GM12873 (cell line): ENCODE results near the gene BNC2.

ENCODE experiments used
- TF ChIP-seq, protein P1 (sequence below): IDR thresholded peaks from 2 replicates; pipeline ENCODE4 v1.5.1; 2012; ENCODE audit warnings: low read depth, mild to moderate bottlenecking, moderate library complexity, low read length, control low read depth; ENCODE audit not compliant: insufficient read depth; ENCODE audit errors: missing control alignments

BNC2 gene

DNA sequence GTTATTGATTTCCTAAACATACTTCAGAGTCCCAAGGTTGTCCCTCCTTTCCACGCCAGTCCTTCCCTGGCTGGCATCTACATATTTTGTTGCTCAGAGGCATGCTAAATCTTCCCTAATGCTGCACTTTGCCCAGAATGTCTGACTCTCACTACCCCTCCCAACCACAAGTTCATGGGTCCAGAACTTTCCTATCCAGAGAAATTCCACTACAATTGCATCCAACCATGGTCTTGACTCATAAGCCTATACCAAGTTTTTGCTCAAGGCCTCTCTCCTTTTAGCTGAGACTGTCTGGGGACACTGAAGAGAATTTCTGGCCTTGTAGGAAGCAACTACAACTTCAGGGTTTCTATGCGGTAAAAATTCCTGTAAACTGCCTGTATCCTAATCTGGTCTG, 206.3 kb downstream of the BNC2 start:
- TF ChIP-seq, protein P1, sequence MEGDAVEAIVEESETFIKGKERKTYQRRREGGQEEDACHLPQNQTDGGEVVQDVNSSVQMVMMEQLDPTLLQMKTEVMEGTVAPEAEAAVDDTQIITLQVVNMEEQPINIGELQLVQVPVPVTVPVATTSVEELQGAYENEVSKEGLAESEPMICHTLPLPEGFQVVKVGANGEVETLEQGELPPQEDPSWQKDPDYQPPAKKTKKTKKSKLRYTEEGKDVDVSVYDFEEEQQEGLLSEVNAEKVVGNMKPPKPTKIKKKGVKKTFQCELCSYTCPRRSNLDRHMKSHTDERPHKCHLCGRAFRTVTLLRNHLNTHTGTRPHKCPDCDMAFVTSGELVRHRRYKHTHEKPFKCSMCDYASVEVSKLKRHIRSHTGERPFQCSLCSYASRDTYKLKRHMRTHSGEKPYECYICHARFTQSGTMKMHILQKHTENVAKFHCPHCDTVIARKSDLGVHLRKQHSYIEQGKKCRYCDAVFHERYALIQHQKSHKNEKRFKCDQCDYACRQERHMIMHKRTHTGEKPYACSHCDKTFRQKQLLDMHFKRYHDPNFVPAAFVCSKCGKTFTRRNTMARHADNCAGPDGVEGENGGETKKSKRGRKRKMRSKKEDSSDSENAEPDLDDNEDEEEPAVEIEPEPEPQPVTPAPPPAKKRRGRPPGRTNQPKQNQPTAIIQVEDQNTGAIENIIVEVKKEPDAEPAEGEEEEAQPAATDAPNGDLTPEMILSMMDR, result no peak

DNA sequence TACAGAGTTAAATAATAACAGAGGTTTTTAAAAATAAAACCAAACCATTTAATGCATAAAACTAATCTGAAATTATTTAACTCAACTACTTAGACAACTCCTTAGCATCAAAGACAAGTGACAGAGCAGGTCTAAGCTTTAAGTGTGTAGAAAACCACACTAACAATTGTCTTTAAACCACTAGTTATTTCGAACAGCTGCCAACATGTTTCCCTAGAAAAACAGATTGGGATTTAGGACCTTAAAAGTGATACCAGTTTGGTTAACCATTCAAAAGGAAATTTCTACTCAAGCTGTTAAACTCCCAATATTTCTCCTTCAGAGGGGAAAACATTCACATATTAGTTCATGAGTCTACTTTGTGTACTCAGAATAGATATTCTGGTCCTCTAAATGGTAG, 208.7 kb downstream of the BNC2 start:
- TF ChIP-seq, protein P1, result no peak

DNA sequence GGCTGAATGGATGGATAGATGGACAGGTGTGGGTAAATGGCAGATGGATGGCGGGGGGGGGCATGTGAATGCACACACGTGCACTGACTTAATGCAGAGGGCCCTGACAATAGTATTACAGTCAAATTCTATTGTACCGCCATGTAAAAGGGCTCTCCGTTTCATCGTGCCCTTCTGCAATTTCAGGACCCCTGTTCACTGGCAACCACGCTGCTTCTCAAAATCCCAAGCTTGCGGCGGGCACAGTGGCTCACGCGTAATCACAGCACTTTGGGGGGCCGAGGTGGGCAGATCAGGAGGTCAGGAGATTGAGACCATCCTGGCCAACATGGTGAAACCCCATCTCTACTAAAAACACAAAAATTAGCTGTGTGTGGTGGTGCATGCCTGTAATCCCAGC, 211.4 kb downstream of the BNC2 start:
- TF ChIP-seq, protein P1, result no peak

GRCh38 chr9:16656432-16657169, 213.9 kb downstream of the BNC2 start:
- TF ChIP-seq, protein P1, result no peak

GRCh38 chr9:16654596-16655126, 215.8 kb downstream of the BNC2 start:
- TF ChIP-seq, protein P1, result no peak

- TF ChIP-seq, protein P1, result no peak
Observed at GRCh38 chr9:16653491-16654399, 216.7 kb downstream of the BNC2 start.

DNA sequence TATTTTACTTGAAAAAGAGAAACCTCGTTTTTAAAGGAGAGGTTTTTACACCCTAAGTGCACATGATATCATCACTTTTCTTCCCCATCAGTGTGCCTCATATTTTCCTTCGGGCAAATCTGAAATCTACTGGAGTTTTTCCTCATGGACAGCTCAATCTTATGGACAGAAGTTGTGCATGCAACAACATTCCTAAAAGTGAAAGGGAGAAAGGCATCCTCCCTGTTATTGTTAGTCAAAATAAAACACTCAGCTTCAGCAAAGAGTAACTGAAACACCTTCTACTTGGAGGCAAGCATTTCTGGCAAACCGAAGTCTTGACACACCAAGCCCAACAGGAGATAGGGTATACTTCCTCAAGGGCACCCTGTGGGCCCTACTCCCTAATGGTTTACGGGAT, 217.9 kb downstream of the BNC2 start:
- TF ChIP-seq, protein P1, result no peak
